HG03175 (cell line): ENCODE results near the gene CES4A.
"Not testable (repeated sequence)": the region's sequence is repeated elsewhere in the genome, so short reads cannot be mapped to it uniquely, and the experiment has no call there.

ENCODE experiments used
- ATAC-seq: cut with Tn5 transposase; IDR thresholded peaks from one replicate; pipeline ENCODE4 v1.9.1; 2021; ENCODE audit warnings: mild to moderate bottlenecking, moderate library complexity; ENCODE audit not compliant: unreplicated experiment

Gene CES4A

DNA sequence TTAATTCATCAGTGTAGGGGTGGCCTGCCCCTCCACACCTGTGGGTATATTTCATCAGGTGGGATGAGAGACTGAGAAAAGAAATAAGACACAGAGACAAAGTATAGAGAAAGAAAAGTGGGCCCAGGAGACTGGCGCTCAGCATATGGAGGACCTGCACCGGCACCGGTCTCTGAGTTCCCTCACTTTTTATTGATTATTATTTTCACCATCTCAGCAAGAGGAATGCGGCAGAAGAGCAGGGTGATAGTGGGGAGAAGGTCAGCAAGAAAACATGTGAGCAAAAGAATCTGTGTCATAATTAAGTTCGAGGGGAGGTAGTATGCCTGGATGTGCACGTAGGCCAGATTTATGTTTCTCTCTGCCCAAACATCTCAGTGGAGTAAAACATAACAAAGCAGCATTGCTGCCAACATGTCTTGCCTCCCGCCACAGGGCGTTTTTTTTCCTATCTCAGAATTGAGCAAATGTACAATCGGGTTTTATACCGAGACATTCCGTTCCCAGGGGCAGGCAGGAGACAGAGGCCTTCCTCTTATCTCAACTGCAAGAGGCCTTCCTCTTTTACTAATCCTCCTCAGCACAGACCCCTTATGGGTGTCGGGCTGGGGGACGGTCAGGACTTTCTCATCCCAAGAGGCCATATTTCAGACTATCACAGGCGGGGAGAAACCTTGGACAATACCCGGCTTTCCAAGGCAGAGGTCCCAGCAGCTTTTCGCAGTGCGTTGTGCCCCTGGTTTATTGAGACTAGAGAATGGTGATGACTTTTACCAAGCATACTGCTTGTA is 32.8 kb upstream of the CES4A start:
- not testable (repeated sequence) for ATAC-seq

GRCh38 chr16:66956154-66956457 is 32.3 kb upstream of the CES4A start:
- ATAC-seq: not testable (repeated sequence)

DNA sequence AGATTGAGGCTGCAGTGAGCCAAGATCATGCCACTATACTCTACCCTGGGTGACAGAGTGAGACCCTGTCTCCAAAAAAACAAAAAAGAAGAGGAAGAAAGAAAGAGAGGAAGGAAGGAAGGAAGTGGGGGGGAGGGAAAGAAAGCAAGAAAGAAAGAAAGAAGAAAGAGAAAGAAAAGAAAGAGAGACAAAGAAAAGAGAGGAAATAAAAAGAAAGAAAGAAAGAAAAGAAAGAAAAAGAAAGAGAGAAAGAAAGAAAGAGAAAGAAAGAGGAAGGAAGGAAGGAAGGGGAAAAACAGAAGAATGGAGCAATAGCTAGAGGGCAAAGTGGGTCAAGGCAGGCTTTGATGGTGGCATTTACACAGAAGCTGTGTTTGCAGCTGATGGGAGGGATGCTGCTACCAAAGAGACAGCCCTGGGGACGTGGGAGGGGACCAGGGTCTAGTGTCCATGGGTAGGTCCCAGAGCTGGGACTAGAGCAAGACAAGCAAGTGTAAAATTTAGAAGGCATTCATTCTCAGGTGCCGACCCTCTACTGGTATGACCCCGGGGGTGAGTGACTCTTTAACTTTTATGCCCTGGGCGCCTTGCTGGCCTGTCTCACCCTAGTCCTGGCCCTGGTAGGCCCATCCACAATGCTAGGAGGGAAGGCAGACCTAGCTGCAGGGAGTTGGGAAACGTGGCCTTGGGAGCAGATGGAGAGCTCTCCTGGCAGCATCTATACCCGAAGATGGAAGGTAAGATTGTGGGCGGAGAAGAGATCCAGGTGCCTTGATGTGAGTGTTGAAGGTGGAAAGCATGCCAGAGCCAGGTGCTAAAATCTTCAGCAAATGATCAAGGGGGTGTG is 29.3 kb upstream of the CES4A start:
- no peak for ATAC-seq

DNA sequence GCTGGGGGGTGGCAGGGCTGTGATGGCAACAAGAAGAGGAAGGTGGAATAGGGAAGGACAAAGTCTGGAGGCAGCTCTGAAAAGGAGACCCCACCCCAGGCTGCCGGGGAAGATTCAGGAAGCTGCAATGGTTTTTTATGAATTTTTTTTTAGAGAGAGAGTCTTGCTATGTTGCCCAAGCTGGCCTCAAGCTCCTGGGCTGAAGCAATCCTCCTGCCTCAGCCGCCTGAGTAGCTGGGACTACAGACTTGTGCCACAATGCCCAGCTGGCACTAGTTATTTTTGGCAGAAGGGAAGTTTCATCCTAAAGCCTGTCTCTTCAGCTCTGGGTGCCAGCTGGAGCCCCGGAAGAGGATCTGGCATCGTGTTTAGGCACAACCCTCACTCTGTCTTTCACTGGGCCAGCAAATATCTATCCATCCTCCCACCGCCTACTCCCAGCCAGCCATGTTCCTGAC is 28.7 kb upstream of the CES4A start:
- no peak for ATAC-seq

- ATAC-seq: no peak
Observed at GRCh38 chr16:66960270-66960669, 28.1 kb upstream of the CES4A start.

- ATAC-seq: peak; percentile 80
Observed at GRCh38 chr16:66961065-66961744, 27.2 kb upstream of the CES4A start, which contains the start of gene CES3. Gene CES3, plus strand, starts transcription at chr16:66961266. Its CDS starts 42 bp downstream, at chr16:66961308.

GRCh38 chr16:66961914-66962313 is 26.5 kb upstream of the CES4A start:
- no peak for ATAC-seq

DNA sequence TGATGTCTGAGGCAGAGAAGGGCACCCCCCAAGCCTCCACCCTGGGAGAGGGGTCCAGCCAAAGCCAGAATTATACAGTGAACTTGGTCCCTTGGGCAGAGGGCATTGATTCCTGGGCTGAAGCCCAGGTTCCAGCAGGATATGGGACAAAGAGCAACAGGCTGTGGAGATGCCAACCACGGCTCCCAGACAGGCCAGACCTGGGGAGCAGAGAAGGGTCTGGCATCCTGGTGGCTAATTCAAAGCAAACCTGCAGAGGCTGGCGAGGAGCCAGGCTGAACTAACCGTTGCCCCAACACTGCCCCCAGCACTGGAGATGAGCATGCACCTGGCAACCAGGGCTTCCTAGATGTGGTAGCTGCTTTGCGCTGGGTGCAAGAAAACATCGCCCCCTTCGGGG is 24.3 kb upstream of the CES4A start:
- no peak for ATAC-seq

DNA sequence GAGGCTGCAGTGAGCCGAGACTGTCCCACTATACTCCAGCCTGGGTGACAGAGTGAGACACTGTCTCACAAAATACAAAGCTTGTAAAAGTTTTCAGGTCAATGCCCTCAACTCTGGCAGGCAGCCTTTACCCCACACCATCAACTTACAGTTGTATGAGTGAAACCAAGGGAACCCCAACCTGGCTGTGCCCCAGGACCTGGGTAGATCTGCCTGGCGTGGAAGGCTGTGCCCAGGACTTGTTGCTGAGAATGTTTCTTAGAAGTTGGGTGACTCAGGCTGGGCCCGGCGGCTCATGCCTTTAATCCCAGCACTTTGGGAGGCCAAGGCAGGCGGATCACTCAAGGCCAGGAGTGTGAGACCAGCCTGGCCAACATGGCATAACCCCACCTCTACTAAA is 19.5 kb upstream of the CES4A start:
- no peak for ATAC-seq

DNA sequence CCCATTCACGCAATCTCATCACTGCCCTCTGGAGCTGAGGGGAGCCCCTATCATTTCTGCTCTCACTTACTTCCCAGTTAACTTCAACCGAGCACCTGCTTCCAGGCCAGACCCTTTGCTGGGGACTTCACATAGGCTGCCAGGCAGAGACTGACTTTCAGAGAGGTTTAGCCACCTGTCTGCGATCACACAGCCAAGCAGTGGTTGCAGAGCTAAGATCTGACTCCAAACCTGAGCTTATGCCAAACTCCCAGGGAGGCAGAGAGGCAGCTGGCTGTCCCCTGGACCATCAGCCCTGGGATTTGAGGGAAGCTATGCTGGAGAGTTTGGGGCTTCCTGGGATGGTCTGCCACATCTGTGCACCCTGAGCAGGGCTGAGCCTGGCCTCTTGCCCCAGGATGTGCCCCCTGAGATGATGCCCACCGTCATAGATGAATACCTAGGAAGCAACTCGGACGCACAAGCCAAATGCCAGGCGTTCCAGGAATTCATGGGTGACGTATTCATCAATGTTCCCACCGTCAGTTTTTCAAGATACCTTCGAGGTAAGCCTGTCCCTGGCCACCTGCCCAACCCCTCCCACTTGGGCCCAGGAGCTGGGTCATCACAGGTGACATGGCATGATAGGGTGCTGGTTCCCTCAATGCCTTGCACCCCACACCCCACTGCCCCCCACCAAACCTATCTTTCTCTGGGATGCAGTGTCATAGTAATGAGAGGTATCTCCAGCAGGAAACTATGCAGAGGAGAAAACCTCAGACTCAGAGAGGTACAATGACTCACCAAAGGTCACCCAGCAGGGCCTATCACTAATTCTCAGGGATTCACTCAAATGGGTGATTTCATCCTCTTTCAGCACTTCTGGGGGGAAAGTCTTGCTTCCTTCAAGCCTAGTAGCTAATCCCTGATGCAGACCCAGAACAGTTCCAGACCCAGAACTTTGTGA is 17.3 kb upstream of the CES4A start:
- ATAC-seq: no peak

- ATAC-seq: no peak
Observed at GRCh38 chr16:66972983-66973382, 15.4 kb upstream of the CES4A start.

- ATAC-seq: no peak
Observed at GRCh38 chr16:66973716-66974115, 14.7 kb upstream of the CES4A start.

GRCh38 chr16:66974156-66974931 is 14.0 kb upstream of the CES4A start:
- not testable (repeated sequence) for ATAC-seq

GRCh38 chr16:66974932-66975246 is 13.5 kb upstream of the CES4A start:
- not testable (repeated sequence) for ATAC-seq

GRCh38 chr16:66975302-66975893 is 13.0 kb upstream of the CES4A start:
- no peak for ATAC-seq

GRCh38 chr16:66976746-66977145 is 11.6 kb upstream of the CES4A start:
- no peak for ATAC-seq

- peak; percentile 76 for ATAC-seq
Observed at GRCh38 chr16:66977341-66978113, 10.9 kb upstream of the CES4A start.

DNA sequence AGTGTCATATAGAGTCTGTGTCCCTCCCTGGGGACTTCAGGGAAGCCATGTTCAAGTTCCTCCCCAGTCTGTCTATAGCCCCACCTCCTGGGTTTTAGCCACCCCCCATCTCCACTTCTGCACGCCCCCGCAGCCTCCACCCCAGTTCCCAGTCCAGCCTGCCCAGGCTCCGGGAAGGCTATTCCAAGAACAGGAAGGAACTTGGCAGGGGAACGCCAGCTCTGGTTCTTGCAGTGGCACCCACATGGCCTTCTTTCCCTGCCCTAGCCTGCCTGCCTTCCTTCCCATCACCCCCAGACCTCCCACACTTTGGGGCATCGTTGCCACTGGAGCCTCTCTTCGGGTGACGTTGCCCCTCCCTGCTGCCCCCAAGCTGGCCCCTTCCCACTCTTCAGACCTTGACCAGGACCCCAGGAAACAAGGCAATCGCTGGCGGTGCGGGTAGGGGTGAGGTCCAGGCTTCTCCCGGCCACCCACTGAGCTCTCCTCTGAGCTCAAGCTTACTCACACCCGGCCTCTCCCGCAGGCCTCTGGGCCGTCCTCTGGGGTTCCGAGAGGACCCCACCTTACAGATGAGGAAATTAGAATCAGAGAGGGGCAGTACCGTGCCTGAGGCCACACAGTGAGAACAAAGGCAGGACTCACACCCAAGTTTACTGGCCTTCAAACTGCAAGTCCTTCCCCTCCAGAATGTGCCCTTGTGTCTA is 9.2 kb upstream of the CES4A start:
- ATAC-seq: no peak
